Stimulated activated naive CD4-positive, alpha-beta T cell (primary cell): Measurements from ENCODE around the gene TENM4.

Source experiments
- DNase-seq, 6 experiments: peaks; one replicate each; lab custom pipeline; 2025; lab: John Stamatoyannopoulos, UW

TENM4 gene

DNA sequence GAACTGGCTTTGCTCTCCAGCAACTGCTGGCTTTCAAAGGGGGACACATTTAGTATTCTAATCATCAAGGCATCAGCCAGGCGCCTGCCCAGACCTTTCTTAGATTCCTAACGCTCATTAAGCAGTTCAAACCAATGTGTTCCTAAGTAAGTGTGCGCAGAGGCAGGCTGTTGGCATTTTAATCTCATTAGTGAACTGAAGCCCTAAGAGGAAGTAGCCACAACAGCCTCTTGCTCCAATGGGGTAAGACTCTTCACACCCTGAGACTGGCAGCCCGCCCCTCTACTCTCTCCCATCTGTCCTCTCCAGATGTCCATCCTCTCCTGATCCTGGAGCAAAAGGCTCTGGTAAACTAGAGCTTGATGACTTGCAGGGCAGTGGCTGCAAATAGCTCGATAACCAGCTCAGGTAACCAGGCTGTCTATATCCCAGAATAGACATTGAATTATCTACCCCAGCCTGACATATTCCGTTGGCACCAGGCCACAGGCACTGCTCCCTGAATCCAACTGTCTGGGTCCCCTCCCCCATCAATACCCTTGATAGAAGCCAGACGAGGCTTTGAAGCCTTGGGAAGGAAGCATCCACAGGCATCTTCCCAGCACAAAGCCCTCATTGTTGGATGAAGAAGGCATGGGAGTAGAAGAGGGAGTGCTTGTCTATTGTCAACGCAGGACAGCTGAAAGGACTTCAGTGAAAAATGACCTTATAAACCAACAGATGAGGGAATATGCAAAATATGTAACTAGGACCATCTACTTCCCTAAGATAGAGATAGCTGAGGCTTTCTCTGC lies 321.1 kb downstream of the TENM4 start:
- DNase-seq = no peak

DNA sequence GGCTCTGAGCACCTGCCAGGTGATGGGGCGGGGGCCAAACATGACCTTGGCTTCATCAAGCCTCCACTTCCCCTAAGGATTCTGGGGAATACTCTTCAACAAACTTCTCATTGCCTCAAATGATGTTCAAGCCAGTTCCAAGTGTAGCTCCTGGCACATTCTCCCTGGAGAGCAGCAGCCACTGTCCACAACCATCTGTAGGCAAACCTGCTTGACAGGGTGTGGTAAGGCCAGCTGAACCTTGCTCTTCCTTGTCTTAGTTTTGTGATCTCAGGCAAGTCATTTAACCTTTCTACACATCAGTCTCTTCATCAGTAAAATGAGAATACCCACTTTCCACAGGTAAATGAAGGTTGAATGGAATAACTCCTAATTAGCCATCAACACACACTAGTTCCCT lies 323.3 kb downstream of the TENM4 start:
- DNase-seq = no peak

DNA sequence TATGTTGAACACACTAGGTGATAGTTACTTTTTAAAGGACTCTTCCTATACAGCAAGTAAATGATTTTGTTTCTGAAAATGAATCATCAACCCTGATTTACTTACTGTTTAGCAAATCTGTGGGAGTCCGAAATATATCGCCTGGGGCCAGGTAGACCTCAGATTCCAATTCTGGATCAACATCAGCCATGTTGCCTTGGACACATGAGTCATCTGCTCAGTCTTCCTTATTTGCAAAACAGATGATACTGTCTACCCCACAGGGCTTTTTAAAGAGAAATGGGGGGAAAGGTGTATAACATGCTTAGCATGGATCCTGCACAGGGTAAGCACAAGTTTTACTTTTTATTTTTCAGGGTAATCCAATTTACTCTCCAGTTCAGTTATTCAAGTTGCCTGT lies 324.2 kb downstream of the TENM4 start:
- DNase-seq = no peak

DNA sequence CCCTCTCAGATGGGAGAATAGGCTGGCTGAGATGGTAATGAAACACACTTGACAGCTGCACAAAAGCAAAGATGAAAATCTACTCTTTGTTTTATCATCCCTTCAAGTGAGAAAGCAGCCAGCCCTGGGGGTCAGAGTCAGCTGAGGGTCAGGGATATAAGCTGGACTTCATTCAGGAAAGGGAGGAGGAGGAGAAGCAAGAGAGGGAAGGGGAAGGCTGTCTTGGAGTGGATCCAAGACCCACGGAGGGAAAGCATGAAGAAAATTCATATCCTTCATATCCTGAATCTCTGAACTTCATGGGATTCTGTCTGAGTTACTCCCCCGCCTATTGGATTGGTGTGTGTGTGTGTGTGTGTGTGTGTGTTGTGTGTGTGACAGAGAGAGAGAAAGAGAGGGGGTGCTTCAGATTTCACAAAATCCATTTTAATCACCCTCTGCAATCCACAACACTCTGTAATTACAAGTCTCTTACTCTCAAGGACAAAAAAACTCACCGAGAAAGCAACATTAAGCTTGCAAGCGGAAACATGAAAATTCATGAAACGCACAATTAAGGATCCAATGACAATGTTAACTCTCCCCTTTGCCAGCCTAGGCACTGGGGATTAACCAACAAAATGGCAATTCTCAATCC lies 327.7 kb downstream of the TENM4 start:
- DNase-seq = no peak

DNA sequence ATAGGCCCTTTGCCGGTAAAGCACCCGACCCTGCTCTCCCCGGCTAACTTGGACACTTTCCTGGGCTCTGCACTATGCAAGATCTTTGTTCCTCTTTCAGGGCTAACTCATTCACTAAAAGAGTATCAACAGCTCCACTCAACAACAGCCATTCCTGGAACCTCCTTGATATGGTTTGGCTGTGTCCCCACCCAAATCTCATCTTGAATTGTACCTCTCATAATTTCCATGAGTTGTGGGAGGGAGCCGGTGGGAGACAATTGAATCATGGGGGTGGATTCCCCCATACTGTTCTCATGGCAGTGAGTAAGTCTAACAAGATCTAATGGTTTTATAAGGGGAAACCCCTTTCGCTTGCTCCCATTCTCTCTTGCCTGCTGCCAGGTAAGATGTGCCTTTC lies 330.0 kb downstream of the TENM4 start:
- no peak for DNase-seq

DNA sequence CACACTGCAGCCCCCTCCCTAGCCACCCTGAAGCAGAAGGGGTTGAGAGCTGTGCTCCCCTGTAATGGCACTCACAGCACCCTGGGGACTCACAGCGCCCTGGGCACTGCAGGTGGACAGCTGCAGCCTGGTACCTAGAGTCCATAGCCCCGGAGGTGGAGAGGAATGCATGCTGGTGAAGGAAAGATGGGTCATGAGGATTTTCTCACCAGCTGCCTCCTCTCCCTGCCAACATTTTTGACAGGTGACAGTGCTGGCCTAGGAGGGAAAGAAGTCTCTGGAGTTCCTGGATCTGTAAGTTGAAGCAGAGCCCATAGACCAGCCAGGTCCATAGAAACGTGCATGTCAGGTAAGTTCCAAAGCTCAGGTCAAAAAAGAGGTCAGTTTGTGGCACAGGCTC lies 330.5 kb downstream of the TENM4 start:
- no peak for DNase-seq

DNA sequence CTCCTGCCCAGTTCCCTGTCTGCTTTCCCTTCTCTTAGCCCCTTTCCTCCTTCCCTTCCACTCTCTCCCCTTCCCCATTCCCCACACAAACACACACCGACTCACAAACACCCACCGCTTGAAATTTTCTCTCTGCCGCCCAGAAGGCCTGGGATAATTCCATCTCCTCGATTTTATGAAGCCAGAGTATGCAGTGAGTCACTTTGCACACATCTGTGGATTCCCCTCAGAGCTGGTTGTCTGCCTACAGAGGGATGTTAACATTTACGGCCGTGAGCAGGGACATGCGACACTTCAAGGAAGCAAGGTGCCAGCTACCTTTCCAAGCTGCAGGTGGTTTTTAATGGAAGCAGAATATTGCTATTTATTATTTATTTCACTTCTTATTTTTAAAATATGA lies 332.0 kb downstream of the TENM4 start:
- DNase-seq = no peak

DNA sequence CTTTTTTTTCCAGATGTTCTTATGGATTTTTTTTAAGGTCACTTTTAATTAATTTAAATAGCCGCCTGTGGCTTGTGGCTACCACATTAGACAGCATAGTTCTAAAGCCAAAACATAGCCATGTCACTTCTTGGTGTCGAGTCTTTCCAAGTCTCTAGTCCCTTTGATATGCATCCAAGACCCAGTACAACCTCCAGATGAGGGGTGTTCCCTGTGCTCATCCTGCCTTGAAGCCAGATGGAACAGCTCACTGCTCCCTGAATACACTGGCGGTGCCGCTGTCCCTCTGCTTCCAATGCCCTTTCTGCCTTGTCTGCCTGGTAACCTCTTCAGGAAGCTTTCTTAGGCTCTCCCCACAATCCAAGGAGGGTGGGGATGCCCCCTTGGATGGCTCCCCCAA lies 338.0 kb downstream of the TENM4 start:
- DNase-seq = no peak

DNA sequence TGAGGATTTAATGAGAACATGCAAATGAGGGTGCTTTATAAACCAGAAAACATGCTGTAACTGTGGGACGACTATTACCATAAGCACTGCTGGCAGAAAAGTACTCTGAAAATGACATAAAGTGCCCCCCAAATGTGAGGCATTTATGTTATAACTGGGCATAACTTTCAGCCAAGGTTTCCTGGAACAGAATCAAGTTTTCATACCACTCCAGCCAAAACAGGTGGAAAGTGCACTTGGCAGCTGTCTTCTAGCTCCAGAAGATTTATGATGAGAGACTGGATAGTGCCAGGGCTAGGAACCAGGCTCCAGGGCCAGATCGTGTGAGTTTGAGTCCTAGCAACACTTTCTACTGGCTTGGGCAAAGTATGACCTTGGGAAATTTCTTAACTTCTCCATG lies 339.2 kb downstream of the TENM4 start:
- DNase-seq = no peak

DNA sequence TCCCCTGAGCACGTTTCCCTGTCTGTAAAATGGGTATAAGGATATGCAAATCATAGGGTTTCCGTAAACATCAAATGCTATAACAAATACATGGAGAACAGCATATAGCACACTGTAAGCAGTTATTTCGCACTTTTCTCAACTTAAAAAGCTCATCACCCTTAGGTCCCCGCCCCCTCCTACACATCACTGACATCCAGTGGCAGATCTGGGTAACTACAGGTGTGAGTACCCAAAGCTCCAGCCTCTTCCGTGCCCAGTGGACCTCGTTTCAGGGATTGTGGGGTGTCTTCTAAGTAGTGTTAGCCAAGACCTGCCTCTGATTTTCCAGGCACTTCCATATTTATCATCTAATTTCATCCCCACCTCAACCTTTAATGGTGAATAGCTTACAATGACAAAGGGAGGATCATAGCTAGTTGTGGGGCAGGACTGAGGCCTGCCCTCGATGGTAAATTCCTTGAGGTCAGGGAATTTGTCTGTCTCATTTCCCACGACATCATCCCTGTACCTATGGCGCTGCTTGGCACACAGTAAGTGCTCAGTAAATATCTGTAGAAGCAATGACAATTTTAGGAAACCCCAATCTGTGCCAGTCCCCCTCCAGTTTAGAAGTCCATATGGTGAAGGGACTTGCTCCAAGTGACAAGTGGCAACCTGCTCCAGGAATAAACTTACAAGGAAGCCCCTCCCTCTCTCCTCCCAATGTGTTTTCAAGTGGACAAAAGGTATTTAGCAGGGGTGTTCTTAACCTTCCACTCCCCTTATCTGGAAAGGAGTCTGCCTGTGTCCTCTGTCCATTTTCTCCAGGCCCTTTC lies 340.5 kb downstream of the TENM4 start:
- DNase-seq = no peak

DNA sequence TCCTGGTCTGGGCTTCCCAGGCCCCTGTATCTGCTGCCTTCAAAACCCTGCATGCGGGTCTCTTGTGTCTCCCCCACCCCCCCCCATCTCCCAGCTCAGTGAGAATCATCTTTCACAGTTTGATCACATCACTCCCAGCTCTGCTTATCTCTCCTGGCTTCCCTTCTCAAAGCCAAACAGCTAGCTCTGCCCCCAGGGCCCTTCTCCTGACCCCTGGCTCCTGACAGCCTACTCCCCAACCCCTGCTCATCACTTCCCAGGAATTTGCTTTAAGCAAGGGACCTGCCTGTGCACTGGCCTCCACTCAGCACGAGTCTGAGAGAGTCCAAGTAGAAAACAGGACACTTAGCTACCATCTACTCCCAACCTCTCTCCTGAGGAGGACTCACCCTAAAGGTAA lies 342.7 kb downstream of the TENM4 start:
- DNase-seq = no peak

DNA sequence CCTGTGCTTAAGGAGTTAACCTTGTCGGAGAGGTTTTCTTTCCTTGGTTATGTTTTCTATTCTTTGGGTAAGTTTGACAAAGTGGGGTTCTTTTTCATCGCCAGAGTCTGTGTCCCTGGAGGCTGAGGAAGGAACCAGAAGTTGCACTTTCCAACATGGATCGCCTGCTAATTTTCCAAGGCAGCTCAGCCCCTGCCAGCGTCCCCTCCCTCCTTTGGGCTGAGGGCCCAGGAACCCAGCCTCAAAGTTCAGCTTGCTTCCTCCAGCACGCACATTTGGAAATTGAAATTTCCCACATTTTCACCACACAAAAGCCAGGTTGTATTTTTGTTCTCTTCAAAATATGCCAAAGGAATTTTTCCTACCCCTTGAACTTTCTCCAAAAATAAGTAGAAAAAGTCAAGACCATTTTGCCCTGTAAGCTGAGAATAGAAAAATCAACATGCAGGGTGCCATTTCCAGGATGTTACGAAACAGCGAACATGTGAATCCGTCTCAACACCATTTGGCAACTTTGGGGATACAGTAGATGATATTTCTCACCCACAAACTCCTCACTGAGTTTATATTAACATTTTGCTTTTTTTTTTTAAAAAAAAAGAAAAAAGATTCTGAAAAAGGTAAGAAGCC lies 343.5 kb downstream of the TENM4 start:
- DNase-seq = no peak

DNA sequence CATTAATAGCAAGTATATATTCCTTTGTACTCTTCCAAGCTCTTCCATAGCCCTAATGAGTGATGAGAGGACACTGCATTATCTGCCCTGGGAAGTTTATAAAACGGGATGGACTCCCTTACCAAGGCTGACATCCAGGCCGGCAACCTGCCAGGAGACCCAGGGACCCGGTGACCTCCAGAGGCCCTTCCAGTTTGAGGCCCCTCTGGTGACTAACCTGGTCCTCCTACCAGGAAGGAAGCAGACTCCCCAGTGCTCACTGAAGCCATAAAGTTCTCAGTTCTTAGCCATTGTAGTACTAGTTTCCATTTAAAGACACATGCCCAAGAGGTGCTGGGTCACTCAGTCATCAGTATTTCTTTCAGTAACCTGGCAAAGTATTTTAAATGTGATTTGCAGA lies 345.4 kb downstream of the TENM4 start:
- DNase-seq = no peak

DNA sequence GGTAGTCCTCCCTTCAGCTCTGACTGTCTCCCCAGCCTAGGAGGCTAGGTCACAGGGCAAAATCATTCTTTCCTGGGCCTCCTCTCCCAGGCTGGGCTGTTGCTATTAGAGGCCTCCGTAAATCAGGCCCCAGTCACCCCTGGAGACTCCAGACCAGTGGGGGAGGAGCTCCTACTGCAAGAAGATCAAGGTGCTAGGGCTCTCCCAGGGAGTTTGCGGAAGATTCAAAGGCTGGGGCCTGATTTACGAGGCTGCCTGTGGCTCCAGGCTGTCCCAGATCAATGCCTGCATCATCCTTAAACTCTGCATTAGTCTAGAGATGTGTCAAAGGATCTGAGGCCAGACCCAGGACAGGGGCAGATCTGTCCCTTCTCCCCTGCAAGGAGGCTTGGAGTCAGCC lies 346.2 kb downstream of the TENM4 start:
- no peak for DNase-seq

DNA sequence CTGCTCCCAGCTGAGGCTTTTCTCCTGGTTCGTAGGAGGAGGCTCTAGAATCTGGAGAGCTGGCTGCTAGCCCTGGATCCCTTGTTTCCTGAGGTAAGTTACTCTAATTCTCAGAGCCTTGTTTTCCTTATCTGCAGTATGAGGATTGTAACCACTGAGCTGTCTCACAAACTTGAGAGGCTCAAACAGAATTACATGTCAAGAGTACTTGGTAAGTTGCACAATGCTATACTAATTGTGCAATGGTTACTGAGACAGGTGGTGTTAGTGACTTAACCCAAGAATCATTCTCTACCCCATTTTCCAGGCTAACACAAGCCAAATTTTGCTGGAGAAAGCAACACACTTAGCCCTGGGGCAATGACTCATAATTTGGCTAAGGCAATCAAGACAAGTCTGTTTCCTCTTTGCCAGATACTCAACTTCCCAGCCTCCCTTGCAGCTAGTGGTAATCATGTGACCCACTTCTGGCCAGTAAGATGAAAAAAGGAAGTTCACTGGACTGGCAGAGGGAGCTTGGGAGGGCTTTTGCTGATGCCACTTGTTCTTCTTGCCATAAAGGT lies 348.0 kb downstream of the TENM4 start:
- no peak for DNase-seq

DNA sequence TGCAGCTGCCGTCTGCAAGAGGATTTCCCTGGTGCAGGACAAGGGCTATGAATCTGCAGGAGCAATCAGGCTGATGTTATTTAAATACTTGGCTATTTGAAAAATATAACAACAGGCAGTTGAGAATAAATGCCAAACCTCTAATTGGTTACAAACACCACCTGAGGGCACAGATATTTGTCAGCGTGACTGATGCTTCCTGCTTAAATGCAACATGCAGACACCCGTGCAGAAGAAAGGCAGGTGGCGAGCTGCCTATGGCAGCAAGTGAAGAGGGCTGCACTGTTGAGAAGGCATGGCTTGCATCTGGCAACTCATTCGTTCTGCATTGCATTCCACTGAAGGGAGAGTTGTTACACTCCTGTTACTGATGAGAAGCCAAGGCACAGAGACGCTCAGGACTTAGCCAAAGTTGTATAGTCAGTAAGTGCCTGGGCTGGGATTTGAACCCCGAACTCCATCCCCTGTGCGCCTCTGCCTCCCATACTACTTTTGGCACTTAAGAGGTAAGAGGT lies 350.6 kb downstream of the TENM4 start:
- no peak for DNase-seq

DNA sequence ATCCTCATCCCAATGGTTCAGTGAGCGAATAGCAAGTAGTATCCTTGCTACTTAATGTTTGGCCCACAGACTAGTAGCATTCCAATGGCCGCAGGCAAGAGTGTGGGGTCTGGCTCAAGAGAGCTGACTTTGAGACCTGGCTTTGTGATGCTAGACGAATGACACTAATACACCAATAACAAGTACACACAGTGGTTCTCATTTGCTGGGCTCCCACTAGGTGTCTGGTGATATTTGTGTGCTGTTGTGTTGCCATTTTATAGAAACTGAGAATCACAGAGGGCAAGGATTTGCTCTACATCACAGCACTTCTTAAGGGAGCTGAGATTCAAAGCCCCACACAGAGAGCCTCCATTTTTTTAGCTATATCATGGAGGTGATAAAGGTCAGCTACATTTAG lies 351.2 kb downstream of the TENM4 start:
- no peak for DNase-seq

DNA sequence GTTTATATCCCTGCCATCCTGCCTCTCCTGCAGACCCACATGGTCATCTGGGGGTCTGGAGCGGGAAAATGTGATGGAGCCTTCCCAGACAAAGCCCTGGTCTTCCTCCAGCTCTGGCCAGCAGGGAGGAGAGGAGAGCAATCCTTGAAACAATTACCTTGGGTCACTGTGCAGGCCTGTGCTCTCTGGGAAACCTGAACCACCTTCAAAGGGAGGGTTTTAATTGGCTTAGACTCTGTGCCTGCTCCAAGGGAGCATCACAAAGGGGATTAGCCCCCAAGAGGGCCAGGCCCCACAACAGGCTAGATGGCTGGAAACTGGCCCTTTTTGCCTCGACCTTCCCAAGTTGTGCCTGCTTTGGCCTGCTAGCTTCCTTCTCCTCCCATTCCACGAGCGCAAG lies 351.9 kb downstream of the TENM4 start:
- DNase-seq = no peak

DNA sequence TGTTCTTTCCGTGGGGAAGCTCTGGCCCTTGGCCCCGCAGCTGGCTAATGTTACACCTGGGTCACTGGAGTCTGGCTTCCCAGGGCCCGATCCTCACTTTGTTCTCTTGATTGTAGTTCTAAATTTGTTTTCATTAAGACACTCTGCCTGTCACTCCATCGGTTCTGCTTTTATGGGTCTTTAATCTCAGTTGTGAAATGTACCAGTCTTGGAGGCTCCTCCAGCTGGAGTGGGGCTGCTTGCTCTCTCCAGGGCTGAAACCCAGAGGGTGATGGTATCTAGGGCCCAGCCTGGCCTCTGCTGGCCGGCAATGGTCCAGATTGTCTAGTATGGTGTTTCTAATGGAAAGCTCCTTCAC lies 352.9 kb downstream of the TENM4 start:
- DNase-seq = no peak

DNA sequence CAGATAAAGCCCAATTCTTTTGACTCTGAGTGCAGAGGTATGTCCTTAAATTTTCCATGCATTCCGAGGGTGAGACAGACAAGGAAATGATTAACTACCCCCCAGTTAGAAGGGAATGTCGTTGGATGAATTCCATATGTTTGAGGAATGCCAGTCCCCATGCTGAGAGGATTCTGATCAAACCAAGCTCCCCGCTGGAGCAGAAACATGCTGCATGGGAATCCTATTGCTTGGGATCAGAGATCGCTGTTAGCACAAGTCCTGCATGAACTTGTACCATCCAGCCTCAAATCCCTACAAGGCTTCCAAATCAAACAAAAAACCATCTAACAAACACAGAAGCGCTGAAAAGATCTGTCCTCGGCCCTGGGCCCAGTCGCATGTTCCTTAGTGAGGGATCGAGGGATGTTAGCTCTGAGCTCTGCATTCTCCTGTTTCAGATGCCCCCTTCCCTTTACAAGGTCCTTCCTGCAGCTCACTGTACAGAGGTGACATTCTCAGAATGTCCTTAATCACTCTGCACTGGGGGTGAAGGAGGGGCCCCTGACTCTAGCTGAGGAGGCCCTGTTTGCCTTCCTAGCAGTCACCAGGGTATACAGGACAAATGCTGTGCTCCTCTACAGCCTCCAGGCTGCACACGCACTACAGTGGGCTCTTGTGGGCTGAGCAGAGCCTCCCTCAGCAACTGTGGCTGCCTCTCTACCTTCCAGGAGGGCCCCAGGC lies 353.4 kb downstream of the TENM4 start:
- no peak for DNase-seq

DNA sequence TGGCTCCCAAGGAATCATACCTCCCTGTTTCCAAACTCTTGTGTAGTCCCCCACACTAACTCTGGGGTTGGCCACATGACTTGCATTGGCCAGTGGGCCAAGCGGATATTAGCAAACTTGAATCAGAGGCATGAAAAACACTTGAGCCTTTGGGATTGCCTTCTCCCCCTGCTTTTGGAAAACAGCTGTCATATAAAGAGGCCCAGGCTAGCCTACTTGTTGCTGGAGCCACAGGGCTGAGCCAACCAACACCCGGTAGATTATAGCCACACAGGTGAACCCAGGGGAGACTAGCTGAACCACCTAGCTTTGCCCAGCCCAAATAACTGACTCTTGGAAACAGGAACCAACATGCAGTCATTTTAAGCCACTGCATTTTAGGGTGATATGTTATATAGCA lies 354.8 kb downstream of the TENM4 start:
- DNase-seq = no peak
